Inflammatory macrophage (primary cell): ENCODE data around the gene SLC51B.

Experiments used
- DNase-seq, 2 donors: peaks; one replicate each; pipeline ENCODE4 v3.0.0-alpha.2; 2020 to 2022

The SLC51B gene

GRCh38 chr15:65042776-65043327 lies 2.3 kb upstream of the SLC51B start:
- DNase-seq, result no peak

GRCh38 chr15:65044218-65044617 lies 969 bp upstream of the SLC51B start:
- DNase-seq, result peak; percentile 75 to 85

- DNase-seq, result no peak
Measured at GRCh38 chr15:65048241-65048640, 3.1 kb downstream of the SLC51B start.

- DNase-seq, result peak; percentile 92
Measured at GRCh38 chr15:65049418-65049840, 4.2 kb downstream of the SLC51B start.

GRCh38 chr15:65050270-65050669 lies 5.1 kb downstream of the SLC51B start:
- no peak for DNase-seq

GRCh38 chr15:65051266-65051665 lies 6.1 kb downstream of the SLC51B start:
- no peak for DNase-seq

GRCh38 chr15:65052956-65053355 lies 7.8 kb downstream of the SLC51B start:
- no peak for DNase-seq

GRCh38 chr15:65054333-65055200 lies 9.4 kb downstream of the SLC51B start:
- peak; percentile 71 to 78 for DNase-seq

GRCh38 chr15:65055201-65055870 lies 10.1 kb downstream of the SLC51B start:
- DNase-seq, result no peak

GRCh38 chr15:65056106-65056505 lies 10.9 kb downstream of the SLC51B start:
- no peak for DNase-seq

GRCh38 chr15:65056868-65057548 lies 11.8 kb downstream of the SLC51B start:
- no peak for DNase-seq

GRCh38 chr15:65057549-65057940 lies 12.4 kb downstream of the SLC51B start:
- no peak for DNase-seq

- DNase-seq, result no peak
Measured at GRCh38 chr15:65058394-65059368, 13.5 kb downstream of the SLC51B start.

GRCh38 chr15:65059369-65059750 lies 14.2 kb downstream of the SLC51B start:
- DNase-seq, result no peak

- DNase-seq, result peak; percentile 17 to 44
Measured at GRCh38 chr15:65059931-65060596, 14.9 kb downstream of the SLC51B start.

GRCh38 chr15:65060641-65061397 lies 15.6 kb downstream of the SLC51B start:
- DNase-seq, result no peak

- DNase-seq, result no peak
Measured at GRCh38 chr15:65062061-65062460, 16.9 kb downstream of the SLC51B start.

GRCh38 chr15:65062726-65063125 lies 17.5 kb downstream of the SLC51B start:
- DNase-seq, result no peak

GRCh38 chr15:65066001-65066634 lies 20.9 kb downstream of the SLC51B start:
- no peak for DNase-seq
